Stimulated activated CD4-positive, alpha-beta T cell treated with anti-CD3 and anti-CD28 coated beads, Interleukin-4, amount 100 ng/mL, for 1 hour (primary cell): Measurements from ENCODE around the gene EEPD1.

Experiments used
- DNase-seq: peaks from one replicate; pipeline ENCODE4 v3.0.0-alpha.2; 2020

EEPD1 gene

GRCh38 chr7:36157527-36158320, 4.7 kb downstream of the EEPD1 start:
- DNase-seq: no peak

DNA sequence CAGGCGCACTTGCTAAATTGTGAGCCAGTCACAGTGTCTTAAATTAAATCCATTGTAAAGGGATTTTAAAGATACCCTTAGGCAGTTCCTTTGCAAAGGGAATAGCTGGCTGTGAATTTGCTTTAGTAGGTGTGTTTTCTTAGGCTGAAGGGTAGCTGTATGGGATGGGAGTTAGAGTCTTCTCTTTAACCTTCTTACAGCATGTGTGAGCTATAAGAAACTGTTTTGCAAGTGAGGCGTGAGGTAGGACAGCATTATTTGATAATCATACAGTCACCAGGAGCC, 5.2 kb downstream of the EEPD1 start:
- no peak for DNase-seq

- DNase-seq: no peak
Observed at GRCh38 chr7:36159618-36160017, 6.6 kb downstream of the EEPD1 start.

GRCh38 chr7:36160313-36160712, 7.3 kb downstream of the EEPD1 start:
- no peak for DNase-seq

DNA sequence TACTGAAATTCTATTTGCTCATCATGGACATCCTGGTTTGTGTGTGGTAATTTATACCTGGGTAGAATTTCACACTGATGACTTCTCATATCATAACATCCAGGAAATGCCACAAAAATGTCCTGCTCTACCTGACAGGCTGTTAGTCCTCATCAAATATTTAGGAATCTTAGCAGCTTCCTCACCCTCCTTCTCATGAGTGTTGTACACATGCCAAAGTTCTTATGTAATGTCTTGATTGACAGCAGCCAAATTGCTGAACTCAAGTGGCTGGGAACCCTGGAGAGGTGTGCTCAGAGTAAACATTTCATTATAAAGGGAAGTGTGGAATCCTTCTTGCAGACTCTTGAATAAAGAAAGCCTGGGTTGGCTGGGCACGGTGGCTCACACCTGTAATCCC, 8.9 kb downstream of the EEPD1 start:
- DNase-seq: no peak

GRCh38 chr7:36165059-36165458, 12.0 kb downstream of the EEPD1 start:
- no peak for DNase-seq

DNA sequence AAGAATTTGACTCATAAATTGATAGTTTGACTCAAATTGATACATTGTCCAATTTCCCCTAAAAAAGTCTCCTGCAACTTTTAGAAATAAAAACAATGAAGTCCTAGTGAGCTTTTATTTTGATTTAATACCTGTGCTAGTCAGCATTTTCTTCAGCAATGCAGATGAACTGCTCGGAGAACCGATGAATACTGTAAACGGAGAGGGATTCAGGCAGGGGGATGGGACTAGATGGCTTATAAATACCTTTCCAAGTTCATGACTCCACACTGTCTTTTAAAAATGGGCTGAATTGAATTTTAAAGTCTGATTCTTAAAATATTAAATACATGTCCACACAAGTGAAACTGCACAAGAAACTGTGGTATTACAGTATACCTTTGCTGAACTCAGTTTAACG, 12.7 kb downstream of the EEPD1 start:
- DNase-seq: no peak

GRCh38 chr7:36167403-36168050, 14.5 kb downstream of the EEPD1 start:
- DNase-seq: no peak

- DNase-seq: no peak
Observed at GRCh38 chr7:36171503-36171902, 18.4 kb downstream of the EEPD1 start.

DNA sequence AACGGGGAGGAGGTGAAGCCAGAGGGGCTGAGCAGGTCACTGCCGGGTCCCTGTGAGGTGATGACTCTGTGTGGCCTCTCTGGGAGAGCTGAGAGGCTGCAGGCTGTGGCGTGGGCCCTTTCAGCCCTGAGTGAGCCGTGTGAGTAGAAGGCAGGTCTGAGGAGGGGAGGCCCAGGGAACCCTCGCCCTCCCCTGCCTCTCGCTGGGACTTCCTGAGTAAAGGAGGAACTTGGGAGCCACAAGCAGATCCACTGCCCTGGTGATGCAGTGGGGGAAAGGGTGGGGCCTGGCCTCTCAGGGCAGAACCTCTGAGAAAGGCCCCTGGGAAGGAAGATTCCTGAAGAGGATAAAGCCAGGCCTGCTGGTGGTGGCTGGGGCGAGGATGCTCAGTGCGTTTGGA, 22.8 kb downstream of the EEPD1 start:
- DNase-seq: no peak

- DNase-seq: no peak
Observed at GRCh38 chr7:36176697-36177096, 23.6 kb downstream of the EEPD1 start.

DNA sequence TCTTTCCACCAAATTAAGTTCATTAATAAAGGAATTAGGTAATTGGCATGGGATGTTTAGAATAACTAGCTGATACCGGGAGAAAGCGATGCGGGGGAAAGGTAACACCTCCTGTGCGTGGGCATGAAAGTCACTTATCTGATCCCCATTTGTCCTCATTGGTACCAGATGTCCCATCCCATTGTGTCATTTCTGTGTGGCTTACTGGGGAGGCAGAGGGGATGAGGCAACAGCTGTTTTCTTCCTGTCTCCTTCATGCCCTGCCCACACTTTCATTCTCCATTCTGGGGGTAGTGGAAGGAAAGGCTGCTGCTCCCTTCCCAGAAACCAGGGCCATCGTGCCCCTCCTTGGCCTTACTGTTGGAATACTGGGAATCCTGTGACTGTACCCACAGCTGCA, 27.1 kb downstream of the EEPD1 start:
- no peak for DNase-seq

- DNase-seq: no peak
Observed at GRCh38 chr7:36181668-36182067, 28.6 kb downstream of the EEPD1 start.

GRCh38 chr7:36182854-36183604, 30.0 kb downstream of the EEPD1 start:
- no peak for DNase-seq

- no peak for DNase-seq
Observed at GRCh38 chr7:36185092-36185491, 32.0 kb downstream of the EEPD1 start.

DNA sequence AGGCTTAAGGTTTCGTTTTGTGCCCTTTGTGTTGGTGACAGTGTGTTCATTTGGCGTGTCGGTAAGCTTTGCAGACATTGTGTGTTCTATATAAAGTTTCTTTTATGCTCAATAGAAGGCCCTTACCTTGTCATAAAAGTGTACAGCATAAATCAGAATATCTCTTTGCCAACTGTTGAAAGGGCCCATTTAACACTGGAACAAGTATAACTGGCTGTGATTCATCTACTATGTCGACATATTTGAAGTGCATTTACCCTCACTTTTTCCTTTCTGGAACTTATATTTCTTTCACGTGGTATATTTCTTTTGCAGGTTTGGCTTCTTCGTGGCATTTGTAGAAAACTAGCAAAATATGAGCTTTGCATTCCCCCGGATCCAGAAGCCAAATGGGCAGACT, 32.7 kb downstream of the EEPD1 start:
- DNase-seq: no peak

DNA sequence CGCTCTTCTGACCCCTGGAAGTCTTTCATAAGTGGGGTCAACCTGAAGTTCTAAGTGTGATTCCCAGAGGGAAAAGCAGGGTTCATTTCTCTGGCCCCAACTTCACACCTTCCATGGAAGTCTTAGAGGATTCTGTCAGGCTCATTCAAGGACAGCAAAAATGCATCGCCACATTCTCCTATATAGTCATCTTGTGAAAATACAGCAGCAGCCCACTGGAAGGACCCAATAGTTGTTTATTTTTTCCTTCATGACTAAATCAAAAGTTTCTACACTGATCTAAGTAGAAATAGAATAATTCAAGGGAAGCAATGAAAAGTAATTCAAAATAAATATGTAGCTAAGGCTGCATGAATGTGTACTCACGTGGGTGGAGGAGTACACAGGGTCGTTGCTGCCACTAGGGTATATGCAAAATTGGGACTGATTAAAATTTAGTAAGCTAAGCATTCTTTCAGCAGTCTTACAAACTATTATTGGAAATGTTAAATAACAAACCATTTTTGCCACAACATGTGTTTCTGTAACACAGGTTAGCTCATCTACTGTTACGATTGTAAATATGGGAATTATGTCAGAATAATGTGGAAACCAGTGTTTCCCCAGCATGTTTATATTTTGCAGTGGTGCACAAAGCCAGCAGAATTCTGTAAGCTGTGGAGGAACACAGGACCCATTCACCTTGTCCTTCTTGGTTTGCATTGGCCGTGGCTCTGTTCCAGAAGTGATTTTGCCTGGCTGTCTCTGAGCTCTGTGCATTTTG, 33.5 kb downstream of the EEPD1 start:
- DNase-seq: no peak

DNA sequence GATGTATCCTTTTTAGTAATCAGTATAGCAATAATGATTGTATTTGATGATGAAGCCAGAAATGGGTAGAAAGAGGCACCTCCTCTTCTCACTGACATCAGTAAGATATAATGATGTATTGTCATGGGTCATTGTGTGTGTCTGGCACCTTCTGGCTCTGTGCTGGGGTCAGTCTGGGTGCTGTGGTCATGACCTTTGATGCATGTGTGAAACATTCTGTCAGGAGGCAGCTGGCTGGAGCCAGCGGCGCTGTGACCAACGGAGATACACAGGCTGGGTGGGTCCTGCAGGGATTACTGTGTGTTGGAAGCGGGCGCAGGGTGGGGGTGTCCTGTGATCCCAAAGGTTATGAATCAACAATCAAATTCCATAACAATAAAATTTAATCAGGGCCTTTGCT, 35.2 kb downstream of the EEPD1 start:
- no peak for DNase-seq

- DNase-seq: no peak
Observed at GRCh38 chr7:36188906-36189305, 35.9 kb downstream of the EEPD1 start.

- no peak for DNase-seq
Observed at GRCh38 chr7:36190447-36191291, 37.6 kb downstream of the EEPD1 start.

GRCh38 chr7:36191292-36191920, 38.4 kb downstream of the EEPD1 start:
- DNase-seq: no peak
